Mucosa of rectum (tissue), 2 donors: ENCODE measurements around the gene SUCLA2.
"Not testable (repeated sequence)": the region's sequence is repeated elsewhere in the genome, so short reads cannot be mapped to it uniquely, and the experiment has no call there.

Experiments
- H3K27ac ChIP-seq, 2 donors: one replicate each; pipeline ENCODE4 v1.7.0; 2013; ENCODE audit warnings: inconsistent platforms in 2 of 2, low read depth in 2 of 2, low read length in 2 of 2
- H3K27me3 ChIP-seq, 2 donors: one replicate each; pipeline ENCODE4 v1.7.0; 2013; ENCODE audit warnings: low read length in 2 of 2; ENCODE audit not compliant: control insufficient read depth in 2 of 2, insufficient read depth in 2 of 2
- H3K36me3 ChIP-seq, 2 donors: one replicate each; pipeline ENCODE4 v1.7.0; 2013; ENCODE audit warnings: low read length in 2 of 2; ENCODE audit not compliant: control insufficient read depth in 2 of 2, insufficient read depth in 2 of 2
- H3K4me1 ChIP-seq, 2 donors: one replicate each; pipeline ENCODE4 v1.7.0; 2013; ENCODE audit warnings: low read length in 2 of 2, mild to moderate bottlenecking in 1 of 2; ENCODE audit not compliant: control insufficient read depth in 2 of 2, insufficient read depth in 2 of 2
- H3K4me3 ChIP-seq, 2 donors: one replicate each; pipeline ENCODE4 v1.7.0; 2013; ENCODE audit warnings: low read length in 2 of 2
- H3K9ac ChIP-seq, 2 donors: one replicate each; pipeline ENCODE4 v1.7.0; 2013; ENCODE audit warnings: low read length in 2 of 2, low read depth in 1 of 2, mild to moderate bottlenecking in 1 of 2
- H3K9me3 ChIP-seq, 2 donors: one replicate each; pipeline ENCODE4 v1.7.0; 2013; ENCODE audit warnings: low read length in 2 of 2; ENCODE audit not compliant: control insufficient read depth in 2 of 2
- donor health status: healthy.
- donor health status: Normal muscosa, but diverticular disease.

Gene SUCLA2

DNA sequence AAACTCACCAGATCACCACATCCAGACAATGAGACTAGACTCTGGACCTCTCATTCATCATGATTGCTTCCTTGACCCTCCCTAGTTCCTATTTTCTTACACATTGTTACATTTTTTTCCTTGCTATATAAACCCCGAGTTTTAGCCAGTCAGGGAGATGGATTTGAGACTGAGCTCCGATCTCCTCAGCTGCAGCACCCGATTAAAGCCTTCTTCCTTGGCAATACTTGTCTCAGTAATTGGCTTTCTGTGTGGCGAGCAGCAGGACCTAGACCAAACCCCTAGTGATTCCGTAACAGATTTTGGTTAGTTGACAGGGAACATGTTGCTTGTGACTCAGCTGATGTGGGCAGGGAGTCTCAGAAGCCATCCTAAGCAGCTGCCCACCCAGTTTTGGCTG, 44.0 kb downstream of the SUCLA2 start:
- no peaks in the 10 kb centered on the region for H3K4me1 ChIP-seq

GRCh38 chr13:47955836-47956235, 45.2 kb downstream of the SUCLA2 start:
- Histone ChIP-seq H3K36me3 (peaks cover 31 to 43% of the 10 kb centered on the region in 2 donors), H3K9me3 (peaks cover 5 to 9% of the 10 kb centered on the region in 2 donors), H3K27me3 (no peaks in the 10 kb centered on the region)

More for the DNA sequence above, 44.0 kb downstream of the SUCLA2 start:
- peaks cover 5 to 9% of the 10 kb centered on the region in 2 donors for H3K9me3 ChIP-seq
- no peak overlapping the region for H3K27ac ChIP-seq
- H3K9ac ChIP-seq = no peak overlapping the region
- H3K27me3 ChIP-seq = no peaks in the 10 kb centered on the region
- peaks cover 26 to 43% of the 10 kb centered on the region in 2 donors for H3K36me3 ChIP-seq
- H3K4me3 ChIP-seq = no peak overlapping the region

GRCh38 chr13:47949799-47950198, 51.3 kb downstream of the SUCLA2 start:
- no peak overlapping the region for H3K27ac ChIP-seq
- H3K36me3 ChIP-seq = peaks cover 26 to 40% of the 10 kb centered on the region in 2 donors
- H3K4me3 ChIP-seq = no peak overlapping the region

More at GRCh38 chr13:47955836-47956235, 45.2 kb downstream of the SUCLA2 start:
- Histone ChIP-seq H3K4me3 (no peak overlapping the region), H3K27ac (no peak overlapping the region), H3K9ac (no peak overlapping the region), H3K4me1 (no peaks in the 10 kb centered on the region)

GRCh38 chr13:47945738-47946137, 55.3 kb downstream of the SUCLA2 start:
- Histone ChIP-seq H3K4me1 (peaks cover 0 to 4% of the 10 kb centered on the region in 2 donors), H3K9me3 (no peaks in the 10 kb centered on the region), H3K27me3 (no peaks in the 10 kb centered on the region), H3K9ac (no peak overlapping the region), H3K27ac (no peak overlapping the region), H3K36me3 (peaks cover 29 to 46% of the 10 kb centered on the region in 2 donors), H3K4me3 (no peak overlapping the region)

More at GRCh38 chr13:47949799-47950198, 51.3 kb downstream of the SUCLA2 start:
- no peaks in the 10 kb centered on the region for H3K27me3 ChIP-seq
- no peak overlapping the region for H3K9ac ChIP-seq
- H3K4me1 ChIP-seq = peaks cover 0 to 4% of the 10 kb centered on the region in 2 donors
- H3K9me3 ChIP-seq = no peaks in the 10 kb centered on the region

- H3K27ac ChIP-seq, H3K4me3 ChIP-seq, H3K4me1 ChIP-seq, H3K9ac ChIP-seq, H3K27me3 ChIP-seq, H3K9me3 ChIP-seq: not testable (repeated sequence)
- peaks cover 29 to 40% of the 10 kb centered on the region in 2 donors for H3K36me3 ChIP-seq
Measured at GRCh38 chr13:47945146-47945545, 55.9 kb downstream of the SUCLA2 start.

DNA sequence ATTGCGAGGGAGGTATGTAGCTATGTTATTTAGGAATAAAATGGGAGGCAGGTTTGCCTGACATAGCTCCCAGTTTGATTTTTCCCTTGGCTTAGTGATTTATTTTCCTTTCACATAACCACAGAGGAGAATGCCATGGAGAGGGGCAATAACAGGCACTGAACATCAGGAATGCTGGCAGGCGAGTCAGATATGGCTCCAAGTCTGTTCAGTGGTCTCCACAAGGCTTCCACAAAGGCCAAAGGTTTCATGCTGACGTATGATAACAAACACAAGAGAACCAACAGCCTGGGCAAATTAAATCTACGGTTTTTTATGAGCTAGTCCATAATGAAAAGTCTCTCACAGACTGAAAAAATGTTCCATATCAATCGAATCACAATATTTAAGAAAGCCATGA, 66.7 kb downstream of the SUCLA2 start:
- H3K9me3 ChIP-seq = no peaks in the 10 kb centered on the region
- H3K9ac ChIP-seq = no peak overlapping the region
- no peaks in the 10 kb centered on the region for H3K27me3 ChIP-seq
- H3K4me3 ChIP-seq = no peak overlapping the region
- H3K36me3 ChIP-seq = no peaks in the 10 kb centered on the region
- no peak overlapping the region for H3K27ac ChIP-seq
- no peaks in the 10 kb centered on the region for H3K4me1 ChIP-seq

GRCh38 chr13:47932950-47933923, 67.8 kb downstream of the SUCLA2 start:
- Histone ChIP-seq H3K9ac (no peak overlapping the region), H3K9me3 (no peaks in the 10 kb centered on the region)

DNA sequence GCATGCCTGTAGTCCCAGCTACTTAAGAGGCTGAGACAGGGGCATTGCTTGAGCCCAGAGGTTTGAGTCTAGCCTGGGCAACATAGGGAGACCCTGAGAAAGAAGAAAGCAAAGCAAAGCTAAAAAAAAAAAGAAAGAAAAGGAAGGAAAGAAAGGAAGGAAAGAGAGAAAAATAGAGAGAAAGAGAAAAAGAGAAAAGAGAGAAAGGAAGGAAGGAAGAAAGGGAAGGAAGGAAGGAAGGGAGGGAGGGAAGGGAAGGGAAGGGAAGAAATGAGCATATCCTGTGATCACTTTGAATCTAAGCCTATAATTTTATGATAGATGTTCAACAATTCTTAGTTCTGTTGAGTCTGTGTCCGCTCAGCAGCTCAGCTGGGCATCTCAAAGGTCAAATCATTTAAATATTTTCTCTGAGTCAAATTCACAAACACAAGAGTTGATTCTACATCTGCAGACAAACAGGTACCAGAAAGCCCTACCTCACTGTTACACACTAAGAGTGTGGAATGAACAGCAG, 70.4 kb downstream of the SUCLA2 start:
- Histone ChIP-seq H3K36me3 (no peaks in the 10 kb centered on the region), H3K27me3 (no peaks in the 10 kb centered on the region), H3K4me3 (no peak overlapping the region), H3K4me1 (no peaks in the 10 kb centered on the region), H3K9ac (no peak overlapping the region), H3K9me3 (no peaks in the 10 kb centered on the region), H3K27ac (no peak overlapping the region)

More at GRCh38 chr13:47932950-47933923, 67.8 kb downstream of the SUCLA2 start:
- Histone ChIP-seq H3K4me1 (no peaks in the 10 kb centered on the region), H3K4me3 (no peak overlapping the region), H3K36me3 (no peaks in the 10 kb centered on the region), H3K27ac (no peak overlapping the region), H3K27me3 (no peaks in the 10 kb centered on the region)

DNA sequence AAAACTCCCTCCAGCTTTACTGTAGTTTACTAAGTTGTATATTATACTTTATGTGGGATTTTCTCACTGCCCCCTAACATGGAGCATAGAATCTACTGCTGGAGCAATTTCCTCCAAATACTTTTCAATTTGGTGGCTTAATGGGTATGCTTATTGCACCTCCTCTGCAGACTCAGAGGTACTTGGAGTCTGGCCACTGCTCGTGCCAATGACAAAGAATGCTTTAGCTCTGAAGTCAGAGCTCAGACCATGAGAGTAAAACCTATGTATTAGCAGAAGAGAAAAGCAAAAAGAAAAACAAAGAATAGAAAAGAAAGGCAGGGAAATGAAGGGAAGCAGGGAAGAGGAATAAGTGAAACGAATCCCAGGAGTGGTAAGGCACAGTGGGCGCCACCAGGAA, 71.9 kb downstream of the SUCLA2 start:
- Histone ChIP-seq H3K36me3 (no peaks in the 10 kb centered on the region), H3K4me1 (no peaks in the 10 kb centered on the region), H3K4me3 (no peak overlapping the region), H3K9me3 (no peaks in the 10 kb centered on the region), H3K27me3 (no peaks in the 10 kb centered on the region), H3K27ac (no peak overlapping the region), H3K9ac (no peak overlapping the region)

DNA sequence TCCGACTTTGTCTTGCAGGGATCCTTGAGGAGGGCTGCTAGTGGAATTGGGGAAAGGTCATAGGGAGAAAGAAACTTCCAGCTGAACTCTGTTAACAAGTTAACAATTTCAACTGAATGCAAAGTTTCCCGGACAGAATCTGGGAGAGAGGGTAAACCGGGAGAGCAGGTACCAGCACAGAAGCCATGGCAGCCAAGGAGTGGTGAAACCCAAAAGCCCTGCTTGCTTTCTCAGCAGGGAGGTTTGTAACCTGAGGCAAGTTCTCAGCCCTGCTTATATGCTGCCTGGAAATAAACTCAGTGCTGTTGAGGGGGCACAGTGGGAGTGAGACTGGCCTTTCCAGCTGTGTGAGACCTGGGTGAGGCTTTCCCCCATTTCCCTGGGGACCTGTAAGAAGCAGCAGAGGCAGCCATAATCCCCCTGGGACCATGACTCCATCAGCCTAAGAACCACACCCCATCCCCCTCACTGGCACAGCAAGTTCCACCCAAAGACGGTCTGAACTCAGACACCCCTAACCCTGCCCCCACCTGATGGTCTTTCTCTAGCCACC, 84.0 kb downstream of the SUCLA2 start:
- no peaks in the 10 kb centered on the region for H3K9me3 ChIP-seq
- no peaks in the 10 kb centered on the region for H3K4me1 ChIP-seq
- no peaks in the 10 kb centered on the region for H3K36me3 ChIP-seq
- H3K27me3 ChIP-seq = no peaks in the 10 kb centered on the region
- H3K9ac ChIP-seq = no peak overlapping the region
- H3K4me3 ChIP-seq = no peak overlapping the region
- H3K27ac ChIP-seq = no peak overlapping the region
